ENCODE data around the gene NME4. TPM values are rescaled to one million over a fixed set of nuclear protein-coding genes. Genes with fewer than 3 reads are reported as not detected.

The NME4 gene
- total RNA-seq, 1 experiment from 2014 or later = 261 TPM

DNA sequence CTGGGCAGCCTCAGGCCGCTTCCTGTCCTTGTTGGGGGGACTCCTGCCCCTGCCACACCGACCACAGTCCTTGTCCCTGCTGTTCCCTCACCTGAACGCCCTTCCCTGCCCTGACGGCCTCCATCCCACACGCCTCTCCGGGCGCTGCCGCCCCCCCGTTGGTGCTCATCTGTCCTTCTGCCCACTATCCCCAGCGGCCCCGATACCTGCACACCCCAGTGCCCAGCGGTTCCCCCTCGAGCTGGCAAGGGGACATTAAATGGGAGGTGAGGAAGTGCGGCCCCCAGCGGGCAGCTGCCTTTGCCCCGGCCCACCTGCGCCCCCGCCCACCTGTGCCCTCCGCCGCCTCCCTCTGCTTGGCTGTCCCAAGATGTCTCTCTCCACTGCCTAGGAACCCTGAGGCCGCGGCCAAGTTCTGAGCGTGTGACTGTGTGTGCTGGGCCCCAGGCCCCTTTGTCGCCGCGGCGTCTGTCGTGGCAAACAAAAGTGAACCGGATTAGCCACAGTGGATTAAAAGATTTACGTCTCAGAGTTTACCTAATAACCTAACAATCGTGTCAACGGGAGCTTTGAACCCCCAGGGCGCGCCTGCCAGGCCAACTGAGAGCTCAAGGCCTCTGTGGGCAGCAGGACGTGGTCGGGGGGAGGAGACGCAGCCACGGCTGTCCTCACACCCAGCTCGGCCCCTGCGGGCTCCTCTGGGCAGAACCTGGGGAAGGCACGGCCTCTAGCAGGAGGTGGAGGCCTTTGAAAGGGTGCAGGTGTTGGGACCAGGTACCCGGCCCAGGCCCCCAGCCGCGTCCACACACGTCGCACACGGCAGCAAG, 36.9 kb upstream of the NME4 start:
- CTCF ChIA-PET = no interaction called here
- Histone ChIP-seq H3K36me3 (ENCODE audit: insufficient read depth, low read length, poor library complexity, severe bottlenecking) (no peaks in the 10 kb centered on the region), H3K4me1 (ENCODE audit: insufficient read depth, low read length, poor library complexity, severe bottlenecking) (no peaks in the 10 kb centered on the region), H3K27ac (ENCODE audit: low read depth, low read length, poor library complexity, severe bottlenecking) (no peak overlapping the region), H3K4me3 (ENCODE audit: low read depth, low read length, poor library complexity, severe bottlenecking) (no peak overlapping the region), H3K9me3 (ENCODE audit: low read depth, low read length, poor library complexity, severe bottlenecking) (no peaks in the 10 kb centered on the region), H3K27me3 (replicated peaks; ENCODE audit: insufficient read depth, low read depth, low read length, poor library complexity) (no peaks in the 10 kb centered on the region)
- intact Hi-C loops (cut with micrococcal nuclease; ENCODE audit: unreplicated experiment) = loop anchor here (5.0 kb wide), 1 partner anchor 253 kb away; no protein-coding TSS in a partner anchor
- POLR2A ChIA-PET (ENCODE audit: low non-redundant PET) = no interaction called here
- no TSS peak for BruUV-seq (replicated peaks)
- no peak for DNase-seq (ENCODE audit: low spot score)
- no peak for TF ChIP-seq EZH2 (IDR thresholded peaks at IDR 0.05; ENCODE audit: borderline replicate concordance, low read depth, low read length, poor library complexity, severe bottlenecking)
- TF ChIP-seq, protein P1, sequence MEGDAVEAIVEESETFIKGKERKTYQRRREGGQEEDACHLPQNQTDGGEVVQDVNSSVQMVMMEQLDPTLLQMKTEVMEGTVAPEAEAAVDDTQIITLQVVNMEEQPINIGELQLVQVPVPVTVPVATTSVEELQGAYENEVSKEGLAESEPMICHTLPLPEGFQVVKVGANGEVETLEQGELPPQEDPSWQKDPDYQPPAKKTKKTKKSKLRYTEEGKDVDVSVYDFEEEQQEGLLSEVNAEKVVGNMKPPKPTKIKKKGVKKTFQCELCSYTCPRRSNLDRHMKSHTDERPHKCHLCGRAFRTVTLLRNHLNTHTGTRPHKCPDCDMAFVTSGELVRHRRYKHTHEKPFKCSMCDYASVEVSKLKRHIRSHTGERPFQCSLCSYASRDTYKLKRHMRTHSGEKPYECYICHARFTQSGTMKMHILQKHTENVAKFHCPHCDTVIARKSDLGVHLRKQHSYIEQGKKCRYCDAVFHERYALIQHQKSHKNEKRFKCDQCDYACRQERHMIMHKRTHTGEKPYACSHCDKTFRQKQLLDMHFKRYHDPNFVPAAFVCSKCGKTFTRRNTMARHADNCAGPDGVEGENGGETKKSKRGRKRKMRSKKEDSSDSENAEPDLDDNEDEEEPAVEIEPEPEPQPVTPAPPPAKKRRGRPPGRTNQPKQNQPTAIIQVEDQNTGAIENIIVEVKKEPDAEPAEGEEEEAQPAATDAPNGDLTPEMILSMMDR (conservative IDR thresholded peaks at IDR 0.05; ENCODE audit: low read depth, low read length) = no peak

DNA sequence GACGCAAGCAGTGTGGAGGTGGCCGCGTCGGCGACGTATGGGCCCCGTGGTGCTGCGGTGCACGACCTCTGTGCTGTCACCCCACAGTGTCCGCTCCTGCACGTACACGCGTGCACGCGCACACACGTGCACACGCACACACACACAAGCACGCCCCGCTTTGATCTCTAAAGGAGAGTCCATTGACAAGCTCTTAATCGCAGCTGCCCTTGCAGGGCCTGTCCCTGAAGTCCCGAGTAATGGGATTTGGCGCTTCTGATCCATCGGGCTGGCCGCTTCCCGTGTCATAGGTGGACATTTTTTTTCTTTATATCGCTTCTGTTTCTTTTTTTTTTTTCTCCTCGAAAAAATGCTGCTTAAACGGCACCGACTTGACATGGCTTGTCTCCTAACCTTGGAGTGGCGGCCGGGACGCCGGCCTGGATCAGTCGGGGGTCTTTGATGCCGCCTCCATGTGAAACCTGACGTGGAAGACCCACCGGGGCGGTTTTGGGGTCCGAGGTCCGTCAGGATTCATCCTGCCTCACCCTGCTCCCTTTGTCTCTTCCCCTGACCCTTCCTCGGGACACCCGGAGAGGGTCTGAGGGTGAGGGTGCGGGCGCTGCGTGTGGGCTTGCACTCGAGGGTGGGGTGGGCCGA, 36.2 kb upstream of the NME4 start:
- no peaks in the 10 kb centered on the region for H3K9me3 ChIP-seq (ENCODE audit: low read depth, low read length, poor library complexity, severe bottlenecking)
- no peaks in the 10 kb centered on the region for H3K4me1 ChIP-seq (ENCODE audit: insufficient read depth, low read length, poor library complexity, severe bottlenecking)
- no peak for TF ChIP-seq EZH2 (IDR thresholded peaks at IDR 0.05; ENCODE audit: borderline replicate concordance, low read depth, low read length, poor library complexity, severe bottlenecking)
- TF ChIP-seq, protein P1 (conservative IDR thresholded peaks at IDR 0.05; ENCODE audit: low read depth, low read length) = no peak
- no peaks in the 10 kb centered on the region for H3K36me3 ChIP-seq (ENCODE audit: insufficient read depth, low read length, poor library complexity, severe bottlenecking)
- H3K27me3 ChIP-seq (replicated peaks; ENCODE audit: insufficient read depth, low read depth, low read length, poor library complexity) = no peaks in the 10 kb centered on the region
- intact Hi-C loops (cut with micrococcal nuclease; ENCODE audit: unreplicated experiment) = loop anchor here (5.0 kb wide), 1 partner anchor 254 kb away; no protein-coding TSS in a partner anchor
- ChIA-PET POLR2A (ENCODE audit: low non-redundant PET) (no interaction called here), CTCF (interaction anchor here (2.0 kb wide), 1 partner anchor 295 kb away, joined by 11 read pairs; no protein-coding TSS in a partner anchor)
- no peak overlapping the region for H3K4me3 ChIP-seq (ENCODE audit: low read depth, low read length, poor library complexity, severe bottlenecking)
- no peak for DNase-seq (ENCODE audit: low spot score)
- no peak overlapping the region for H3K27ac ChIP-seq (ENCODE audit: low read depth, low read length, poor library complexity, severe bottlenecking)
- BruUV-seq (replicated peaks) = no TSS peak

DNA sequence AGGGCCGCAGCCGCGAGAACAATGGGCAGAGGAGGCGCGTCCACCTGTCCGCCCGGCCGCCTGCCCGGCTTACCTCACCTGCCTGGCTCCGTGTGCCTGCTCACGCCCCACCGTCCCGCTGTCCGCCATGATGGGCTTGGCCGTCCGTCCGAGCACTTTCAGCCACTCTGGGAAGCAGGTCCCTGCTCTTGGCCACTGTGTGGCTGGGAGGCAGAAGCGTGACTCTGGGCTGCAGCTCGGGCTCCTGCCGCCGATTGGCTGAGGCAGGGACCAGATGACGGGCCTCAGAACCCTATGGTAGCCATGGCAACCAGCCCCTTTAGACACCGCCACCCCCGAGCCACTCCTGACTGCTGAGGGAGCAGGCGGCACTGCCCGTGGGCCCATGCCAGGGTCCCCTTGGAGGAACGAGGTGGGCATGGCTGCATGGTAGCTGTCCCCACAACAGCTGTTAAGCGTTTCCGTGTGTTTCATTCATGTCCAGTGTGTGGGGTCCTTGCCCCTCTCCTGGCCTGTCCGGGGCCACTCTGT, 35.6 kb upstream of the NME4 start:
- CTCF ChIA-PET = interaction anchor here (0.6 to 2.2 kb wide), 6 partner anchors 8 to 296 kb away, joined by 3 to 25 read pairs (median 7); no protein-coding TSS in a partner anchor
- Histone ChIP-seq H3K36me3 (ENCODE audit: insufficient read depth, low read length, poor library complexity, severe bottlenecking) (no peaks in the 10 kb centered on the region), H3K4me3 (ENCODE audit: low read depth, low read length, poor library complexity, severe bottlenecking) (no peak overlapping the region)

More for the DNA sequence above, 35.6 kb upstream of the NME4 start:
- no peak for DNase-seq (ENCODE audit: low spot score)
- Histone ChIP-seq H3K27ac (ENCODE audit: low read depth, low read length, poor library complexity, severe bottlenecking) (no peak overlapping the region), H3K9me3 (ENCODE audit: low read depth, low read length, poor library complexity, severe bottlenecking) (no peaks in the 10 kb centered on the region), H3K4me1 (ENCODE audit: insufficient read depth, low read length, poor library complexity, severe bottlenecking) (no peaks in the 10 kb centered on the region), H3K27me3 (replicated peaks; ENCODE audit: insufficient read depth, low read depth, low read length, poor library complexity) (no peaks in the 10 kb centered on the region)
- no TSS peak for BruUV-seq (replicated peaks)
- POLR2A ChIA-PET (ENCODE audit: low non-redundant PET) = no interaction called here
- TF ChIP-seq EZH2 (IDR thresholded peaks at IDR 0.05; ENCODE audit: borderline replicate concordance, low read depth, low read length, poor library complexity, severe bottlenecking) = no peak
- TF ChIP-seq, protein P1 (conservative IDR thresholded peaks at IDR 0.05; ENCODE audit: low read depth, low read length) = no peak
- intact Hi-C loops (cut with micrococcal nuclease; ENCODE audit: unreplicated experiment) = loop anchor here (5.0 kb wide), 1 partner anchor 254 kb away; no protein-coding TSS in a partner anchor

All from A673 (cell line).